ENCODE measurements around the gene C10orf67.

C10orf67 gene

GRCh38 chr10:23362879-23363792 is 18.5 kb upstream of the C10orf67 start:
- TF ChIP-seq CTCF (IDR thresholded peaks at IDR 0.05; ENCODE audit: borderline replicate concordance, control extremely low read depth, extremely low read depth, insufficient read depth, missing control alignments) = no peak
- in situ Hi-C loops (cut with MboI; ENCODE audit: low sequenced_read_pairs, unreplicated experiment) = no loop called here
- peak; percentile 37 for DNase-seq (ENCODE audit: low spot score)

DNA sequence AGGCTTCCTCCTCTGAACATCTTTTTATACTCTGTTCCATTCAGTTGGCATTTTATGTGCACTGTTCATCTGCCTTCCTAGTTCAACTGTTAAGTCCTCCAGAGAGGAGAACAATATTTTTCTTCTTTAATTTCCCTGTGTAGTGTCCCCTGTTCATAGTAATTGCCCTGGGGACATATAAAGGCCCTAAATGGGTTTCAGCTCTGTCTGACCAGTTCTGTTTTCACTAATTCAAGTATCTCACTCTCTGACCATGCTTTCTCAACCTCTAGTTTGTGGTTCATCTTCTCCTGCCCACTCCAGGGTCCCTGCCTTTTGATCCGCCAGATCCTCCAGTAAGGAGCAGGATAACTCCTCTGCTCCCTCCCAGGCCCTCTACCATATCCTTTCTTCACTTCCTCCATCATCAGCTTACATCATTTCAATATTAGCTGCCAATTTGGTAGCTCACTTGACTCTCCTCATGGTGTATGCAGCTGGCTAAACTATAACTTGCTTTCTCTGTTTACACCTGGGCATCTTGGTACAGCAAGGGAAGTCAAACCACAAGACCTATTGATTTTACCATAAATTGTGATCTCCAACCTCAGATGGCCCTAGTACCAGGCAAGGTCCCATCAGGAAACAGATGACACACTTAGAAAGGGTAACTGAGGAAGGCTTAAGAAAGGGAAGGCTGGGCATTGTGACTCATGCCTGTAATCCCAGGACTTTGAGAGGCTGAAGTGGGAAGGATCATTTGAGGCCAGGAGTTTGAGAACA is 17.7 kb upstream of the C10orf67 start:
- in situ Hi-C loops (cut with MboI; ENCODE audit: low sequenced_read_pairs, unreplicated experiment) = no loop called here
- no peak for TF ChIP-seq CTCF (IDR thresholded peaks at IDR 0.05; ENCODE audit: borderline replicate concordance, control extremely low read depth, extremely low read depth, insufficient read depth, missing control alignments)
- DNase-seq (ENCODE audit: low spot score) = no peak

GRCh38 chr10:23361665-23362064 is 17.1 kb upstream of the C10orf67 start:
- TF ChIP-seq CTCF (IDR thresholded peaks at IDR 0.05; ENCODE audit: borderline replicate concordance, control extremely low read depth, extremely low read depth, insufficient read depth, missing control alignments) = no peak
- DNase-seq (ENCODE audit: low spot score) = no peak
- in situ Hi-C loops (cut with MboI; ENCODE audit: low sequenced_read_pairs, unreplicated experiment) = no loop called here

DNA sequence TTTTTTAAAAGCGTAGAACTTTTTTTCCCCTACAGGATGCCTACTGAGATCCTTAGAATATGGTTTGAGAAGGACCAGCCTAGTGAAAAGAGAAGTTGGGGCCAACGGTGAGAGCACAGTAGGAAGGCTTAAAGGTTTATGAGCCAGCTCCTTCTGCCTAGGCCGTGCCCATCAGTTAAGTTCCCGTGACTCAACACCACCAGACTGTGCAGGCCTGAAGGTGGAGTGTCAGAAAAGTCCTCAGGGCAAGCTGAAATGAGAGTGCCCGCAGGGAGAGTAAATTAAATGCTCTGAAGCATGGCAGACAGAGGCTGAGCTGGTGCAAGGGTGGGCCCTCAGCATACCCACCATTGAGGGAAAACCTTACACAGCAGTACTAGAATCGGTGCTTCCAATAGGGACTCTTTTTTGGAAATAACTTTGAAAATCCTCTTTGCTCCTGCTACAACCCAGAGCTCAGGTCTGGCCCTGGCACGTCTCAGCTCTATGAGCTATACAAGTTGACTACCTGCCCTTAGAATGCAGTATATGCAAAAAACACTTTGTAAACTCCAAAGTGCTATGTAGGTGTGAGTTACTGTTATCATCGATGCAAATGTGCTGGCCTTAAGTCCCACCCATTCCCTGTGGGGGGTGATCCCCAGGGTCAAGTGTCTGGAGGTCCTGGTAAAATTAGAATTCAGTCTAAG is 15.2 kb upstream of the C10orf67 start:
- no peak for TF ChIP-seq CTCF (IDR thresholded peaks at IDR 0.05; ENCODE audit: borderline replicate concordance, control extremely low read depth, extremely low read depth, insufficient read depth, missing control alignments)
- in situ Hi-C loops (cut with MboI; ENCODE audit: low sequenced_read_pairs, unreplicated experiment) = no loop called here
- no peak for DNase-seq (ENCODE audit: low spot score)

DNA sequence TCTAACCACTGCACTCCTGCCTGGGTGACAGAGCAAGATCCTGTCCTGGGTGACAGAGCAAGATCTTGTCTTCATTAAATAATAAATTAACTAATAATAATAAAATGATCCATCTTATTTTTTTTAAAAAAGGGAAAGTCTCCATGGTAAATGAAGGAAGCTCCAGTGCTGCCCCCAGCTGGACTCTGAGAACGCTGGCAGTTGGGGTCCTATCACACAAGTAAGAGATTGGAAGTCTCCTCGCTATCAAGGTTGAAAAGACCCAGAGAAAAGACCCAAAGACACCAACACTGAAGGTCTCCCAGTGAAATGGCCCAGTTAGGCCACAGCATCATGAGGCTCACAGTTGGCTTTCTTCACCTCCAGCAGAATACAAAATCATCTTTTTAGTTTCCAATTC is 13.8 kb upstream of the C10orf67 start:
- in situ Hi-C loops (cut with MboI; ENCODE audit: low sequenced_read_pairs, unreplicated experiment) = no loop called here
- no peak for DNase-seq (ENCODE audit: low spot score)
- no peak for TF ChIP-seq CTCF (IDR thresholded peaks at IDR 0.05; ENCODE audit: borderline replicate concordance, control extremely low read depth, extremely low read depth, insufficient read depth, missing control alignments)

DNA sequence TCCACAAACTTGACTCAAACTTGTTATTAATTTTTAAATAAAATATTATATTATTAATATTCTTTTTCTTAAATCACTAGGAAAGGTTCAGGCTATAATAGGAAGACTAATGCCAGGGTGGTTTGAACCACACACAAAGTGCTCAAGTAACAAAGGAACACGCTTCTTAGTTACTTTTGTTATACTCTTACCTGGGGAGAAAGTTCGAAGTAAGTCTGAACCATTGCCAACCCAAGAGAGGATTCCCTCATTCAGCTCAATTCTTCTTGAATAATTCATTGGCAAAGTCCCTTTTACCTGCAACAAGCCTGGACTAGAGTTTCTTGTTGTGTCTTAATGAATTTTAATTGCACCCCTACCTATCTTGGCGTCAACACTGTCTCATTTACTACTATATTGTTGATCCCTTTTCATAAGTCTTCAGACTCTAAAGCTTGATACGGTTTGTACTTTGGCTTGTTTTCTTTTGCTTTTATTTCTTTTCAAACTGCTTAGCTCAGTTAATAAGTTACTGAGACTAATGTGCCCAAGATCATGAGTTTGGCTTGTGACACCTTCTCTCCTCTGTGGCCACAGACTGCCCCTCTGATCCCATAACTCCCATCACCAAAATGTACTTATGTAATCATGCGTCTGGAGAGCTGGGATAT is 10.2 kb upstream of the C10orf67 start:
- in situ Hi-C loops (cut with MboI; ENCODE audit: low sequenced_read_pairs, unreplicated experiment) = no loop called here
- no peak for DNase-seq (ENCODE audit: low spot score)
- no peak for TF ChIP-seq CTCF (IDR thresholded peaks at IDR 0.05; ENCODE audit: borderline replicate concordance, control extremely low read depth, extremely low read depth, insufficient read depth, missing control alignments)
